ENCODE results near the gene ZC3H7B.

The ZC3H7B gene

GRCh38 chr22:41327124-41327523 is 25.8 kb downstream of the ZC3H7B start:
- no peak for DNase-seq (ENCODE audit: low read depth)

DNA sequence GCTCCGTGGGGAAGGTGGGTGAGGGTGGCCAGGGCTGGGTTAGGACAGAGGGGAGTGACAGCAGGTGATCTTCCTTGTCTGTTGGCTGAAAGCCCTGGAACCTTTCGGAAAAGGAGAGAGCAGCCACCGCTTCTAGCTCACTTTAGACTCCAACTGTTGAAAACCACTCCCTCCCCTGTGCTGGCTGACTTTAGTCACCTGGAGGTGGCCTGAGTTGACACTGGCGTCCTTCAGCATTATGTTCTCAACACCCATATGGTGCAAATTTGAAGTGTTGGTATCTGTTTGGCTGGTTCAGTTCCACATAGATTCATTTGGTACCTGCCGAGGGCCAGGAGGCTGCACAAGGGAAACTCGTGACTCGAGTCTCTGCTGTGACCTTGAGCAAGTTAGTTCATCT is 28.8 kb downstream of the ZC3H7B start:
- DNase-seq (ENCODE audit: low read depth) = no peak

GRCh38 chr22:41332217-41332939 is 31.1 kb downstream of the ZC3H7B start:
- no peak for DNase-seq (ENCODE audit: low read depth)

- no peak for DNase-seq (ENCODE audit: low read depth)
Observed at GRCh38 chr22:41333806-41334205, 32.5 kb downstream of the ZC3H7B start.

DNA sequence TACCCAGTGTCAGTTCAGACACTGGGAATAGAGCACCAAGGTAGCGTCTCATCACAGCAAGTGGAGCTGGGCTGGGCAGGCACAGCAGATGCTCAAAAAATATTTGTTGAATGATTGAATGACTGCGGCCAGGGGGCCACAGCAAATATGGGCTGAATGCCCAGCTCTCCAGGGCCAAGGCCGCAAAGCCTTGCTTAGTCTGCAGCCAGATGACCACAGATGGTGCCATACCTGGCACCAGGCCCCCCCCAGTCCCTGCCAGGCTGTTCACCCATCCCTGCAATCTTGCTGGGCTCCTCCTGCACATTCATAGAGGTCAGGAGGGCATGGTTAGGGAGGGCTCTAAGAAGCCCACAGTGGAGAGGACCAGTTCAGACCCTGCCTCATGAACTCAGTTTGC is 32.9 kb downstream of the ZC3H7B start:
- DNase-seq (ENCODE audit: low read depth) = no peak

DNA sequence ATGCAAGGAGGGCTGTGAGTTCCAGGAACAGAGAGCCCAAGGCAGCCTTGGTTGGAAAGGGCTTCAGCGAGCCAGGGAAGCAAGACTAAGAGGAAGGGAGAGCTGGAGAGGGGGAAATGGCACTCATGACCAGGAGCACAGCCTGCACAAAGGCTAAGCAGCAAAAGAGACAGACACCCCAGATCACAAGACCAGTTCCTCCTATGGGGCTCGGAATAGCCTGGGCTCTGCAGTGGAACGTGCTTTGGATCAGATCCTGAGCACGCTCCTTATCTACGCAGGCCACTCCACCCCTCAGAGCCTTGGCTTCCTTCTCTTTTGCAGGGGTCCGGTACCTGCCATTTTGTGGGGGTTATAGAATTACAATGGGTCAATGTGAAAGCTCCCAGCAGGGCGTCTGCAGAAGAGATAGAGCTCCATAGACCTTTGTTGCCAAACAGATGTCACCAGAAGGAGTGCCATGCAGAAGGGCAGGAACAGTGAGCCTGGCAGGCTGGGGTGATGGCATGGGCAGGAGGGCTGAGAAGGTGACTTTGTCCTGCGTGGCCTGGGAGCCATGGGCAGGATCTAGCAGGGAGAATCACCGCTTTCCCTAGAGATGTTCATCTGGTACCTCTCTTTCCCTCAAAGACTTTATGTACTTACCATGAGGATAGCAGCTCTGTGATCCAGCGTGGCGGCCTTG is 33.8 kb downstream of the ZC3H7B start:
- no peak for DNase-seq (ENCODE audit: low read depth)

DNA sequence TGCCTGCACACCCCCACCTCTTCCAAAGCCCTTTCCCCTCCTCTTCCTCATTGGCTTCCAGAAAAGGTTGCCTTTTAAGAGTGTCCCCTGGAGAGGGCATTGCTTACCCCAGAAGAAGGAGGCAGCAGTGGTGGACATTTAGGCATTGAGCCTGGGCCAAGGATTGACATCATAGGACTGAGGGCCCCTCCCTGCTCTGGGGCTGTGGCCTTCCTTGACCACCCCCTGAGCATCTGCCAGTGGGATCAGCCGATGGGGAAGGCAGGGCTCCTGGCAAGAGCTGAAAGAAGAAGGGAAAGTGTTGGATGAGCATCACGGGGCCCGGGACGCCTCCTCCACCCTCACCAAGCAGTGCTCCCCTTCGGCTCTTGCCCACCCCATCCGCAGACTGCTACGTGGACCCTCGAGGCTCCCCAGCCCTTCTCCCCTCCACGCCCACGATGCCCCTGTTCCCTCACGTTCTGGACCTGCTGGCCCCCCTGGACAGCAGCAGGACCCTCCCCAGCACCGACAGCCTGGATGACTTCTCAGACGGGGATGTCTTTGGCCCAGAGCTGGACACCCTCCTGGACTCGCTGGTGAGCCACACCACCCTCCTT is 37.4 kb downstream of the ZC3H7B start:
- no peak for DNase-seq (ENCODE audit: low read depth)

GRCh38 chr22:41339823-41340222 is 38.5 kb downstream of the ZC3H7B start:
- no peak for DNase-seq (ENCODE audit: low read depth)

DNA sequence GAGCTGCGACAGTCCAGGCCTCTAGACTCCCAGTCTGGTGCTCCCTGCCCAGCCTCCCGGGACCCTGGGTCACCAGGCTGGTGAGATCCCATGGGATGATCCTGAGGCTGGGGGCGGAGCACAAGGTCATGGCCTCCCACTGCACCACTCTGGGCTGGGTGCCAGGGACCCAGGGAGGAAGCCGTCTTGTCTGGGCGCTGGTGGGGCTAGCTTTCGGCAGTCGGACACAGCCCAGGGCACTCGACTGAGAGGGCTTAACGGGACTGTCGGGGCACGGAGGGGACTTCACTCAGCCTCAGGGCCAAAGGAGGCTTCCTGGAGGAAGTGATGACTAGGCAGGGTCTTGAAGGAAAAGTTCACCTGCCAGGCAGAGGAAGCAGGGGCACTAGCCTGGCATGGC is 39.0 kb downstream of the ZC3H7B start:
- DNase-seq (ENCODE audit: low read depth) = no peak

DNA sequence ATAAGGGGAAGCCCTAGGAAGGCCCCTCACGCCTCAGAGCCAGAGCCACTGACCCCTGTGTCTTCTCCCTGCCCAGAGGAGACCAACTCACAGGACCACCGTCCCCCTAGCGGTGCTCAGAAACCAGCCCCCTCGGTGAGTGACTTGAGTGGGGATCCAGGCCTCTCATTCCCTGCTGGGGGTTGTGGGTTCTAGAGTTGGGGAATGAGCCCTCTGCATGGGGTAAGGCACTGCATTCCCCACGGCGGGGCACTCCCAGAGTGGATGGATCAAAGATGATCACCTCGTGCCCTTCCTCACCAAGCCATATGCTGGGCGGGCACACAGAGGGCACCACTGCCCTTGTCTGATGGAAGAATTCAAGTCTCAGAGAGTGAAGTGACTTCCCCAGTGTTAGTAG is 39.7 kb downstream of the ZC3H7B start:
- DNase-seq (ENCODE audit: low read depth) = no peak

GRCh38 chr22:41341990-41342389 is 40.7 kb downstream of the ZC3H7B start:
- DNase-seq (ENCODE audit: low read depth) = no peak

DNA sequence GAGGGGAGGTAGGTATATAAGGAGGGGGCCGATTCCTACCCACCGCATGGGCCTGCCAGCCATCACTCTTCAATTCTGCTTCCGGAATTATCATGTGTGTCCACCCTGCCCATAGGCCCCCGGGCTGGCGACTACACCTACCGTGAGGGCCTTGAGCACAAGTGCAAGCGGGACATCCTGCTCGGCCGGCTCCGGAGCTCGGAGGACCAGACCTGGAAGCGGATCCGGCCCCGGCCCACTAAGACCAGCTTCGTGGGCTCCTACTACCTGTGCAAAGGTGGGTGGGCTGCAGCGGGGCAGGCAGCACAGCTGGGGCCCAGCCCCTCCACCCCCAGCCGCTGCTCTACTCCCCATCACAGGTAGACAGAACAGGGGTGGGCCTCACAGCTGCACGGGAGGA is 42.0 kb downstream of the ZC3H7B start:
- DNase-seq (ENCODE audit: low read depth) = no peak

DNA sequence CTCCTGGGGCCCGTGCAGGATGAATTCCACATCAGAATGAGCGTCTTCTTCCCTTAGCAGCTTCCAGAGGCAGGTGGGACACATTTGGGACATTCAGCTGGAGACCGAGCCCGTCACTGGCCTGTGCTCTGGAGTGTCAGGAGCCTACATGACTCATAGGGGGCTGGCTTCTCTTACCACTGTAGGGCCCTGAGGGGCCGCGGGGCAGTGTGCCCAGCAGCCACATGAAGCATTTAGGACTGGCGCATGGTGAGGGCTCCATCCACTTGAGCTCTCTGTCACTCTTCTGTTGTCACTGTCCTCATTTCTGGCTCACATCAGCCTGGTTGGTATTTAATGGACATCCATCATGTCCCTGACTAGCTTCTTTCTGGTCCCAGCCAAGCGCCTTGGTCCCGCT is 42.4 kb downstream of the ZC3H7B start:
- no peak for DNase-seq (ENCODE audit: low read depth)

DNA sequence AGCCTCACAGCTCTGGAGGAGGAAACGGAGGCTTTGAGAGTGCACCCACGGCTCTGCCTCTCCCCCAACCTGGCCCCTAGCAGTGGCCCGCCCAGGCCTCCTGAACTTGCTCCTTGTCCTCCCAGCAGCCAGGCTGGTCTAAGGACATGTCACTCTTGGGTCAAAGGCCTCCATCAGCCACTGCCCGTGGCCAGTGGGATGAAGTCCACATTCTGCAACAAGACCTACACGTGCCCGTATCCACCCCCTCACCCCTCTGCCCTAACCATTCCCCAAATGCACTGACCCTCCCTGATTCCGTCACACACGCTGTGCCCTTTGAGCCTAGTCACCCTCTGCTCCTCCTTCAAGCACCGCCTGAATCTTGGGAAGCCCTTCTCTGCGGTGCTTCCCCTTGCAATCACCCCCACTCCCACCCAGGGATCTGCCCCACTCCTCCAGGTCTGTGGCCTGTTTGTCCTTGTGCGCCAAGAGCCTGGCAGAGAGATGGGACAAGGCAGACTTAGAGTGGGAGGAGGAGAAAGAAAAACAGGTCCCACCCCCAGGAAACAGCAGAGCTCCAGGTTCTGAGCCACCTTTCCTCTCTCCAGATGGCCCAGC is 43.0 kb downstream of the ZC3H7B start:
- no peak for DNase-seq (ENCODE audit: low read depth)

GRCh38 chr22:41345807-41346335 is 44.5 kb downstream of the ZC3H7B start:
- DNase-seq (ENCODE audit: low read depth) = no peak

- DNase-seq (ENCODE audit: low read depth) = no peak
Observed at GRCh38 chr22:41347066-41347859, 45.9 kb downstream of the ZC3H7B start.

DNA sequence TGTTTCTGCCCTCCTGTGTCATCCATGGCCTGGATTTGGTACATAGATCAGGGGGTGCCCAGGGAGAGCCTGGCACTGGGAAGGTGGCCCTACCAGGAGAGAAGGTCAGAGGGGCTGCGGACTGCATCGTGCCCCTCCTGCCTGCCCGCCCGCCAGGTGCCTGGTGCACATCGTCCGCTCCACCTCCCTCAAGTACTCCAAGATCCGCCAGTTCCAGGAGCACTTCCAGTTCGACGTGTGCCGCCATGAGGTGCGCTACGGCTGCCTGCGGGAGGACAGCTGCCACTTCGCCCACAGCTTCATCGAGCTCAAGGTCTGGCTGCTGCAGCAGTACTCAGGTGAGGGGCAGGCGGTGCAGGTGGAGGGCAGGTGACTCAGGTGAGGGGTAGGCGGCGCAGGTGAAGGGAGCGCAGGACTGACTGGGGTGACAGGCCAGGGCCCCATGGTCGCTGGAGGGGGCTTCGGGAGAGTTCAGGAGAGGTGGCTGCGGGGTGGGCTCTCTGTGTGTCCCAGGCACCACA is 47.7 kb downstream of the ZC3H7B start:
- DNase-seq (ENCODE audit: low read depth) = no peak

GRCh38 chr22:41350087-41350486 is 48.8 kb downstream of the ZC3H7B start:
- no peak for DNase-seq (ENCODE audit: low read depth)

DNA sequence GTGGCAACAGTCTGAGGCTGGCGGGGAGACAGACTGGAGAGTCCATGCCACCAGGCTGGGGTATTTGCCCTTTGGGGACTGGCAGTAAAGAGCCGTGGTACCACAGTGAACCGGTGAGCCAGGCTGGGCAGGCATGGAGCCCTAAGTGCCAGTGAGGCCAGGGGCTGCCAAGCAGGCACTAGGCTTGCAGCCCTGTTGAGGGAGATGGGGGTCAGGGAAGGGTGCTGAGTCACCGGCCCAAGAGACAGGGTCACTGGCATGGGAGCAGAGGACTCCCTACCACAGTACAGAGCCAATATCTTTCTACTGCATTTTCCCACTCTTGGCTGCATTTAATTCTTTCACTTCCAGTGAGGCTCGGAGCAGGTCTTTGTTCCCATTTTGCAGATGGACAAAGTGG is 49.7 kb downstream of the ZC3H7B start:
- no peak for DNase-seq (ENCODE audit: low read depth)

GRCh38 chr22:41352058-41352457 is 50.7 kb downstream of the ZC3H7B start:
- no peak for DNase-seq (ENCODE audit: low read depth)

DNA sequence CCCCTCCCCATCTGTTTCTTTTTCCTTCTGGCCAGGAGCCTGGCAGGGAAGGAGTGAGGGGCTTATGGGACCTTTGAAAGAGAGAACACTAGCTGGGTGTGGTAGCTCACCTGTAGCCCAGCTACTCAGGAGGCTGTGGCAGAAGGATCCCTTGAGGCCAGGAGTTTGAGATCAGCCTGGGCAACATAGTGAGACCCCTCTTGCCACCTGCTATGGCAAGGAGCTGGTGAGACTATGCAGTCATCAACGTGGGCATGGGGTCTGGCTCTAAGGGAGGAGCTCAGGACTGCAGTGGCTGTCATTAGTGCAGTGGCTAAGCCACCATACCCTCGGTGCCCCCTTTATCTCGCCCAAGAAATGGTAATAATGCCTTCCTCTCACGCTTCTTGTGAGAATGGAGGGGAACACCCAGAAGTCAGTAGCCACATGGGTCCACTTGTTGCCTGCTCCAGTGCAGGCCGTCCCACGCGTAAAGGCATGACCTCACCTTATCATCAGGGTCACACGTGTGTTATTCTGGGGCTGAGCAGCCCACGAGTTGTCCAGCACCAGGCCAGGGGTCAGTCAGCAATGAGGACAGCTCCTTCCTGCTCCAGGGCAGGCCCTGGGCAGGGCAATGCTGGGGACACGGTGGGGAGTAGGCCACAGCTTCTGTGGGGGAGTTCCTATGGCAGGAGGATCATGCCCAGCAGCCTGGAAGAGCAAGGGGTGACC is 52.7 kb downstream of the ZC3H7B start:
- DNase-seq (ENCODE audit: low read depth) = no peak
